NCI-H748 (cell line): ENCODE data around the gene ITGB4.

Source experiments
- DNase-seq: peaks from one replicate; lab custom pipeline; 2025; ENCODE audit not compliant: unreplicated experiment; lab: John Stamatoyannopoulos, UW

ITGB4 gene

DNA sequence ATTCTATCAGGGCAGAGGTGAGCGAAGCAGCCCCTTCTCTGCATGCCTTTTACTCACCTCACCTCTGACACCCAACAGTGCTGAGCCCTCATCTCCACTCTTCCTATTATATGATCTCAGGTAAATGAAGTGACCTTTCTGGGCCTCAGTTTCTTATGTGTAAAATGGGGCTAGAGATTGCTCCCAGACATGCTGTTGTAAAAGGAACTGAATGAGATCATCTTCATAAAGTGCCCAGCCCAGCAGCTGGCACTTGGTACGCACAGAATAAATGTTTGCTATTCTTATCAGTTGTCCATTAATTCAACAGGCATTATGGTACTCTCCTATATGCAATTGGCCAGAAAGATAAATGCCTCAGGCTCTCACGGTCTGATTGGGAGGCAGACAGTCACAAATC lies 48.3 kb downstream of the ITGB4 start:
- peak; percentile 66 for DNase-seq

DNA sequence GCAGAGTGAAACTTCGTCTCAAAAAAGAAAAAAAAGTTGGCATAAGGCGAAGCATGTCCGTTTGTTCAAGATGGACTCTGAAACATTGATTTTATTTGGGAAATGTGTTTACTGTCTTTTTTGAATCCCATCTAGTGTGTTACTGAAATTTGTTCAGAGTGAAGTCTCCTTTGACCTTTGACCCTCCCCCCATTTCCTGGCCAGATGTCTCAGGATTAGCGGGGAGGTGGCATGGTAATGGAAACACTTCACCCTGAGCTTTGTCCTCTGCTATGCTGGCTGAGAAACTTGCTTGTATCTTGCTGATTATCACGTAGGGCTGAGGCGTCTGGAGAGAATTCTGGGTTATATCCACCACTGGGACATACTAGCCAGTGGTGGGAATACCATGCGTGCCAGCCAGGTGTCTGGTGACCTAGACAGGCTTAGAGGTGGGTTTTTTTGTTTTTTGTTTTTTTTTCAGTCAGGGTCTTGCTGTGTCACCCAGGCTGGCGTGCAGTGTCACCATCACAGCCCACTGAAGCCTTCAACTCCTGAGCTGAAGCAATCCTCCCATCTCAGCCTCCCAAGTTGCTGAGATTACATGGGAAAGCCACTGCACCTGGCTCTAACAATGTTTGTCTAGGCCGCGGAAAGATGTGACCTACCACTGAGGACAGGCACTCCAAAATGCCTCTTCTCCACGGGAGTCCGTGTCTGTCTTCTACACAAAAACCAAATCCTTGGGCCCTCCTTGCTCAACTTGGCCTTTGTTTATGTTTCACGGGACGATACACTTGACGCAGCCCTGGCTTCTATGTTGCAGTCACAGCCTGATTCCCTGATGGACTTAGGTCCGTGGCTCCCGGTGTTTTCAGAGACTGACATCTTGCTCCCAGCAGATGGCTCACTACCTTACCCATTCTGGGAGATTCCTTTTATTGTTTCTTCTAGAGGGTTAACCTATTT lies 50.3 kb downstream of the ITGB4 start:
- no peak for DNase-seq

DNA sequence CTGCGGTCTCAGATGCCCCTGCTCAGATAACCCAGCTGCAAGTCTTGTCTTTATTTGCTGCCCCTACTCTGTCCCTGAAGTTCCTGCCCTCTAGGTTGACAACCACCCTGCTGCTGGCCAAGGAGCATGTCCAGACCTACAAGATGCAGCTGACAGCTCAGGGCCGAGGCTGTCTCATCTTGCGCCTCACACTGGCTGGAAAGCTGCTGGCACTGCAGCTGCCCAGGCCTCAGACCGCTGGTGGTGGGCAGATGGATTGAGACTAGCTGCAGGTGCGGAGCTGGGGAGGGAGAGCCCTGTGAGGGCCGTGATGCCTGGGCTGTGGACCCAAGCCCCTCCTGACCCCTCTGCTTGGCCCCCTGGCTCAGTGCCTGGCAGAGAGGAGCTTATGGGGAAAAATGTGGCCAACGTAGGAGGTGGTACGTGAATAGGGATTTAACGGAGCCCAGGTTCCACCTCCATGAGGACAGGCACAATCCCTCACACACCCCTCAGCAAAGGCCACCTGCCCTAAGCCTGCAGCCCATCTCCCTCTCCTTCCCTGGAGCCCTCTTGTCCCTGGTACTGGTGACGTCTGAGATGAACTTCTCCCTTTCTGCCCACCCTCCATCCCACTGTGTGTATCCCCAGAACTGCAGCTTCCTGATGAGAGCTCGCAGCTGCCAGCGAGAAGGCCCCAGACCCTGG lies 52.0 kb downstream of the ITGB4 start:
- DNase-seq: no peak

DNA sequence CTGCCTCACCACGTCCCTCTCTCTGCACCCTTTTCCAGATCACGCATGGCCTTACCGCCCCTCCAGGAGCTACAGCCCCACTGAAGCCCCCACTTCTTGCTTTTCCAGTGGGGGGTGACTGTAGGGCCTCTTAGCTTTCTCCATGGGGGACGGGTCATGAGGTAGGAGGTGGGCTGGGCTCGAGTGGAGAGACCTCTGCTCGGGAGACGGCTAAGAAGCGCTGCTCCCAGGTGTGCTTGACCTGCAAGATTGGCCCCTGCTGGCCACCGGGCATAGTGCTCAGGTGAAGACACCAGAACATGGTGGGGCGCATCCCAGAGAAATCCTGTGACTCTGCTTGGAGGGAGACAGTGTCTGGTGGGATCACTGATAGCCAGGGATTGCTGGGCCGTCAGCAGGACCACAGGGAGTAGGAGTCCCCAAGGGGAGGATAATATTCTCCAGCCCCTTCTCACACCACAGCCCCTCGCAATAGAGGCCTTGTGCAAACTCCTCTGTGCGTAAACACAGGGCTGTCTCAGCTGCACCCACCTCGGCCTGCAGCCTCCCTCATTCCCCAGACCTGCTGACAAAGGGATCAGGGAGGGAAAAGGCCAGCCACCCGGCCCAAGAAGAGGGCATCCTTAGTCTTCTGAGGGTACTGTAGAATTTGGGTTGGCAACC lies 52.7 kb downstream of the ITGB4 start:
- DNase-seq: no peak

DNA sequence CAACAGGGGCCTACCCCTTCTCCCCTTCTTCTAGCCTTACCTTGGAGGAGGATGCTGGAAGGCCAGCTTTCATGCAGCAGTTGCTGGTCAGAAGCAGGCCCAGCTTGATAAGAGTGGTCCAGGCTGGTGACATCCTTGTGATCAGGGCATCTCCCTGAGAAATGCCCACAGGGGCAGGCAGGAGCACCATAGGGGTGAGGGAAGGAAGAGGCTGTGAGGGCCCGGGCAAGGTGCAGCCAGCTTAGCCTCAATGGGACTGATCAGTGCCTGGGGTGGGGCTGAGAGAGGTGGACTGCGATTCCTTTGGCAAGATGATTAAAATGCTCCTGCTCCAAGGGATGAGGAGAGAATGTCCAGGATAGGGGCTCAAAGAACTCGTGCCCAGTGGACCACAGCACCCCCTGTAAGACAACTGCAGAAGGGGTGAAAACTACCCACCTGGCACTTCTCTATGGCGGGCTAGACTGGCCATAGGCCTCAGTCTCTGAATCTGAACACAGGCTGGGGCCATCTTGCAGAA lies 53.3 kb downstream of the ITGB4 start:
- DNase-seq: no peak

DNA sequence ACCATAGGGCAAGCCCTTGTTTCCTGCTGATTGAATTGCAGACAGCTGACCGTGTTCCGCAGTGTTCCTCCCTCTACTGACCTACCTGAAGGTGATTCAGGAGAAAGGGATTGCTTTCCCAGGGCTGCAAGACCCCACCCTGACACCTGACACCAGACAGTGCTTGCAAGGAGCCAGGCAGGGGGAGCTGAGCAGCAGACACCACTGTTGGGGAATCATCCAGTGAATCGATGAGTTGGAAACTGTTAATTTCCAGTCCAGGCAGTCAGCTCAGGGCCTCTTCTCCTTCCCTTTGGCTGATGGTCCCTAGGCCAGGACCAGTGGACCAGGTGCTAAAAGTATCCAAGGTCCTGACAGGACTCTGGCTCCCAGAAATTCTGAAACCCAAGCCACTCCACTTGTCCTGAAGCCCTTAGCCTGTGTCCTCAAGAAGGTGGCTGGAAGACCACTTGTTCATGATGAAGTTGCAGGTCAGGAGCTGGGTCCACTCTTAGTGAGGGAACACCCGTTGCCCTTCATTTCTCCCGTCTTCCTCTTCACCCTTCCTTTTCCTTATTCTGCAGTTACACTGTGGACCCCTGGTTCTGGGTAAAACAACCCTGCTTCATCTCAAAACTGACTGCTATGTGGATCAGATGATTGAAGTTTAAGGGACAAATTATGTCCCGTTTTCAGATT lies 53.9 kb downstream of the ITGB4 start:
- DNase-seq: peak; percentile 27

DNA sequence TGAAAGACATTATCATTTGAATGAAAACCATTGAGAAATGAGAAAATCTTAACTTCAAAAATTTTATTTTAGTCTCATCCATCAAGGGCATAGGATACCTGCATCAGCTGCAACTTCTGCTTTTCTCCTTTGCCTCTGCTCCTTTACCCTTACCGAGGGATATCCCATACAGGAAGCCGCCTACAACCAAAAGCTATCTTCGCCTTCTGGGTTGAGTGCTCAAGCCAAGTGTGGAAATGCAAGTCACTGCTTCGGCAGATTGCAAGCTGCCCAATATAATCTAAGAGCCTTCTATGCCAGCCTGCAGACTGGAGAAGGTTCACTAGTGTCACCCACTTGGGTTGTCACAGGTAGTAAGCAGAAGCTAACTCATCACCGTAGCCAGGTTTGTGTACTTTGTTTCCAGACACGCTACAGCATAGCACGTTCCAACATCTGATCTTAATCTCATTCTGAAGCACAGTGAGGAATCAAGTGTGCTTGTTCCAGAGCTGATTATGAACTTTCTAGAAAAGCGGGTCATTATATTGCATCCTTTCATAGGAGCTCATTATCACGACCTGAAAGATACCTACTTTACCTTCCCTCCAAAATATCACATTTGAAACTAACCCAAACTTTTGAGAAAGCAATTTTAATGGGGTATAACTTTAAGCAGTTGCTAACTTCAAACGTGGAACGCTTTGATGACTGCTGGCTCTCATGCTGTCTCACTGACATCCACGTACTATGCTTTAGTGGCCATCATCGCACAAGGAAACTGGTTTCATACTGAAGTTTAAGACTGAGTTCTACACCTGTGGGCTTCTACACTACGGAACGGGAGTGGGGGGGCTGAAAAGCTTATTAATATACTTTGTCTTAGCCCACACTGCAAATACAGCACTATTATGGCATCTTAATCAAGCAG lies 55.4 kb downstream of the ITGB4 start:
- DNase-seq: no peak

DNA sequence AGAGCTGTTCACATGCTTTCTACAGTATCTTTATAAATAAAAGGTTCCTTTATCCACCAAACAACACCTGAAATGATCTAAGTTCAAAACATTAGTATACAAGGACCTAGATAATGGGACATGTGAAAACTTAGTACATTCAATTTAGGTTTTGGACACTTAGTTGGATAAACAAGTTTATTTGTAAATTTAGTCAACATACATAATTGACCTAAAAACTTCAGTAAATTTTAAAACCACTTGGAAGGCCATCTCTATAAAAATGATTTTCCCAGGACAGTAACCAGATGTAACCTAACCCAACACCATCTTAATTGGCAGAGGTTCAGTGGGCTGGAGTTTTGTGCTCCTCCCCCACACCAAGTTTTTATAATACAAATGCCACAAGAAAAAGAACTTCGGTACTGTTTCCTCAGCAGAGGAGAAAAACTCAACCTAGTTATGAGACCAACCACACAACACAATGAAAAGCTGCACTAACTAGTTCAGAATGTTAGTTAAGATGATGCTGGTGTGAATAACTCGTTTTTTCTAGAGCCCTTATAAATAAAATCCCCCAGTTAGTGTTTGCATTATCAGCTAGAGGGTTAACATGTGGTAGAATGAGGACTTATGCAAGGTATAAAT lies 56.1 kb downstream of the ITGB4 start:
- no peak for DNase-seq

DNA sequence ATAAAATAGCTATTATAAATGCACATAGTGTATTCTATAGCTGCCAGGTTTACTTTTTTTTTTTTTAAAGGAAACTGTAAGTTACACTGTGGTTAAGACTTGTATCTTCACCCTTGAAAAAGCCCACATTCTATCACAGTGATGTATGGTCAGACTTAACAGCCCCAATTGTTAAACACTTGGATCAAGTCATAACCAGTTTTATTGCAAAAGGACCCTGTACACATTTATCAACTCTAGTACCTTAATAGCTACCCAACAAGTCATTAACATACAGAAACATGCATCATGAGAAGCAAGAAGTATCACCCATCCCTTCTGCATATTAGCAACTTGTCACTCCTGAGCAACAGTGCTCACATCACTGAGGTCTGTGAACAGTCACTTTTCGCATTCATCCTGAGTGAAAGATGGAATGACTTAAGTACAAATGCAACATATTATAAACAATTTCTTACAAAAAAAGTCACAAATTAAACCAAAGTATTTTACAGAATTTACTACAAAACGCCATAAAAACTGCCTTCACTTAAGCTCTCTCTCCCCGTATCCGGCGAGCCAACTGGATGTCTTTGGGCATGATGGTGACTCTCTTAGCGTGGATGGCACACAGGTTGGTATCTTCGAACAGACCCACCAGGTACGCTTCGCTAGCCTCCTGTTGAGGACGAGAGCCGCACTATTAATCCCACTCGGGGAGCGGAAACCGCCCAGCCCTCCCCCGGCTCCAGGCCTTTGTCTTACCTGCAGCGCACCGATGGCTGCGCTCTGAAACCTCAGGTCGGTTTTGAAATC lies 57.0 kb downstream of the ITGB4 start:
- DNase-seq: peak; percentile 63

DNA sequence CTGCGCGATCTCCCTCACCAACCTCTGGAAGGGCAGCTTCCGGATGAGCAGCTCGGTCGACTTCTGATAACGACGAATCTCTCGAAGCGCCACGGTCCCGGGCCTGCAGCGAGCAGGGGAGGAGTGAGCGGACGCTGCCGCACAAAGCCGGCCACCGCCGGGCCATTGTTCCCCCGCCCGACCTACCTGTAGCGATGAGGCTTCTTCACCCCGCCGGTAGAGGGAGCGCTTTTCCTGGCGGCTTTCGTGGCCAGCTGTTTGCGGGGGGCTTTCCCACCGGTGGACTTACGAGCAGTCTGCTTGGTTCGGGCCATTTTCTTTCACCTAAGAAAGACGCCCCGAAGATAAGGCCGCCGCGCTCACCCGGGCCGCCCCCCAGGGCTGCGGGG lies 57.6 kb downstream of the ITGB4 start:
- DNase-seq: peak; percentile 68

DNA sequence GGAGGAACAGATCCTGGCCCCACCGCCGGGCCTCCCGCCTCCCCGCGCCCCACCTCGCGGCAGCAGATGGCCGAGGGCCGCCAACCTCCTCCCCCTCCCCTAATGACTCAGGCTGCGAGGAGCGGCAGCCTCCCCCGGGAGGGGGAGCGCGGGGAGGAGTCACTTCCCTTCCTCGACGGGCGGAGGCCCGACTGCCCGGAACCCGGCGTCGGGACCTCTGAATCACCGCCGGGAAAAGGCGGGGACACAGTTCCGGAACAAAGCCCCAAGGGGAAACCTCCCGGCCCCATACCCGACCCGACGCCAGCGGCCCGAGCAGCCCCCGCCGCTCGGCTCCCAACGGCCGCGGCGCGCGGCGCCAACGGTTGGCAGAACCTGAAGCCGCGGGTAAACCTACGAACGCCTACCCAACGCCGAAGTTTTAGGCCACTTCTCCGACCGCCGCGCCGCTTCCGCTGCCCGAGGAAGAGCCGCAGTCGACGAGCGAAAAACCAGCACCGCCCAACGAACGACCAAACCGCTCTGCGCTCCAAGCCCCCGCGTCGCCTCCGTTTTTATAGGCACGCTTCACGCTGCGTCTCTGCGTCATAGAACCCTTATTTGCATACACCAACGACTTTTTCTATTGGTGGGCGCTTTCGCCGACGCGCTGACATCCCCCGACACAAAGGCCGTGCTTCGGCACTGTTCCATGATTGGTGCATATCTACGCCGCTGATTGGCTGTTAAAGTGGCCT lies 58.2 kb downstream of the ITGB4 start:
- peak; percentile 99 for DNase-seq

DNA sequence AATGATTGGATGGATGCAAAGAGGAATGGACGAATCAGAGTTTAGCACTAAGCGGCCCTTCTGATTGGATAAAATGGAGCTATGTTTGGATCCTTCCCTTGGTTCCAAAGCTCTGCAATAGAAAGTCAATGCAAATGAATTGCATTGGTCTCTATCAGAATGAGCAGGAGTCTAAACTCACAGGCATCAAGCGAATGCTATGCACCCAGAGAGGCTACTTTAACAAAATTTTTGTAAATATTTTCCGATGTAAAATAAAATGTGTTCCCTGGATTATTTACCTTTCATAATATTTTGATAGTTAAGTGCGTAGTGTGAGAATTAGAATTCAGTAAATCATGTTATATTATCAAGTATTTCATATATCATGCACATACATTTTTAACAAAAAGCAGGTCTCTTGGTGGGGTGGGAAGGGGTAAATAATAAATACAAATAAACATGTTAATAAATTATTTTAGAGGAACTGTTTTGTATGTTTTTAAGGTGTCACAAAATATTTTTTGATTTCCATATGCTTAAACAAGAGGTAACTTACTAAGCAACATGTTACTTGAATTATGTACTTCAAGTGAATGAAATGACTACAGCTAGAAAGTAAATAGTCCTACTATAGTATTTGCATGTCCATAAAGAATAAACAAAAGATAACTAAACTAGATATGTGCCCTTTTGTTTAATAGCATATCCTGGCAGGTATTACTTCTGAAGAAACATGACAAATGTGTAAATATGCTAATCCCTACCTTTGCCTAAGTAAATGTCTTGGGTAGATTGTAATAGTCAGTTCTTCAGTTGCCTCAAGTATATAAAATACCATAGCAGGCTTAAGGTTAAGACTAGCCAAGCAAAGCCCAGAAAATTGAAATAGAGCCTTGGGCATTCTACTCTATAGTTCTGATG lies 59.0 kb downstream of the ITGB4 start:
- no peak for DNase-seq

DNA sequence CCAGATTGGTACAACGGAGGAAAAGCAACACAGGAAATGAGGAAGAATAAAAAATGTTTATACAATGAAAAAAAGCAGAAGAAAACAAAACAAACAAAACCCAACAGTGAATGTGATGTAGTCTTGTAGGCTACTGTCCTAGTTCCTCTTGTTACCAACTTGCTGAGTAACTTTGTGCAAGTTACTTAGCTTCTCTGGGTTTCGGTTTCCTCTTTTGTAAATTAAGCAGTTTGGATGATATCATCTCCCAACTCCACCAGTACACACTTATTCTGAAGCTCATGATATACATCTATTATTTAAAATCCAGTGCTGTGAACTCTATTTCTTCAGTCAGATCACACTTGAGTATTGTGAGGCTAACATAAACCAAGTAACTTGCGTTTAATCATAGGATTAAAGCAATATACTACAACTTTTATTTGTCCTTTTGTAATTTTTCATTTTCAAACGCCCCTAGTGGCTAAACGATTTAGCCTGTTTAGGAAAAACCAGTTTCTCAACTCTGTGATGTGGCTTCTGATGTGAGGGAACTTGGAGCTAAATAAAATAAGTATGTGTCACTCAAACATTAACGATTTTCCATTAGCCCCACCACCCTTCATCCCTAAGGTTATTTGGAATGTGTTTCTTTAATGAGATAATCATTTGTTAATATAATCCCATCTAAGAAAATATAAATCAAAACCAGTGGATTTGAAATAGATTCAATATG lies 62.0 kb downstream of the ITGB4 start:
- DNase-seq: peak; percentile 69

DNA sequence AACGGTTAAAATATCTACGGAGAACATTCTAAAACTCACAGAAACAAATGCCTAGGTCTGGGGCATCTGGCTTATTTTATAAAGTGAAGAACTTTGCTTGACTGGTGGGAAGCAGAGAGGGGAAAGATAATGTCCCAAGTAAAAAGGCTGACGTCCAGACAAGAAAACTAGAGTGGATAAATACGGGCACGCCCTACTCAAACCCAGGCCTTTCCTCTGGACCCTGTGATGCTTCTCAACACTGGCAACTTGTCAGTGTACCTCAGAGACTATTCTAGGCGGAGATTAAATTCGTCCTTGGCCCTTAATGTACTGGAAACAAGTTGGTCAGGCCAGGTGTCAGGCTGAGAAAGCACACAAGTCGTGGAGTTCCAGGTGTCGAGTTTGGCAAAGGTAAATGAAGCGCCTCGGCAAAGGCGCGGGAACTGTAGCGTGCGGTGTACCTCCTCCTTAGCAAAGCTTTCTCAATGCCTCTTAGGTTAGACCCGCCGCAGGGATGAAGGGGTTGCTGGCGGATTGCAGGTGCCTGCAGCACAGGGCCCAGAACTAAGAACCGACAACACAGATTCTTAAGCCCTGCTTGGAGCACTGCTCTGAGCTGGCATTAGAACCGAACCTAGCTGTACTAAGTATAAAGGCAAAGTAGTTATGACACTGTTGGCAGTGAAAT lies 62.7 kb downstream of the ITGB4 start:
- peak; percentile 47 for DNase-seq

DNA sequence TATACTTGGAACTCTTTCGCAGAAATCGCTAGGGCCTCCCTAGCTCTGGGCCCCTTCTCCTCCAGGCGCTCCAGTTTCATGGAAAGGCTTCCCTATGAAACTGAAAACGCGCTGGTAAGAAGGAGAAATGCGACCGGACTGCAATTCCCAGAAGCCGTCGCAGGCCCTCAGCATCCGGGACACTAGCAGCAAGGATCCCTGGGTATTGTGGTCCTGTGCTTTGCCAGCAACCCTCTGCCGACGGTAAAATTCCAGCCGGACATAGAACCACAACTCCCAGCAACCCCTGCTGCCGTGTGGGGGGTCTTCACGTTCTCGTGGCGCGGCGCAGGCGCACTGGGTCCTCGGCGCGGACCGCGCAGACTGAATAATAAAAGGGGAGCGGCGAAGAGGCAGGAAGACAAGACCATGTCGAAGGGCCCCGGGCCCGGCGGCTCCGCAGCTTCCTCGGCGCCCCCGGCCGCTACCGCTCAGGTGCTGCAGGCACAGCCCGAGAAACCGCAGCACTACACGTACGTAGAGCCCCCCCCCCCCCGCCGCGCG lies 63.3 kb downstream of the ITGB4 start, which contains the start of gene UNK:
Gene UNK (plus strand): TSS at position 334 of the 543 bp plus-strand sequence. CDS start 75 bp downstream, at position 409.
- DNase-seq: peak; percentile 97
